HFFc6 (cell line): ENCODE measurements around the gene HTR3B. TPM values are rescaled to one million over a fixed set of nuclear protein-coding genes. Genes with fewer than 3 reads are reported as not detected.

Experiments
- DNase-seq: peaks from one replicate; pipeline ENCODE4 v3.0.0-alpha.2; 2018
- H3K27ac Mint-ChIP-seq: 2 replicates; pipeline ENCODE4 v1.8.0; 2020; ENCODE audit warnings: mild to moderate bottlenecking, mixed read lengths
- H3K27me3 Mint-ChIP-seq: 2 replicates; pipeline ENCODE4 v1.8.0; 2021; ENCODE audit warnings: mild to moderate bottlenecking, moderate library complexity, mixed read lengths; ENCODE audit not compliant: insufficient read depth
- H3K36me3 Mint-ChIP-seq: 2 replicates; pipeline ENCODE4 v1.8.0; 2021; ENCODE audit warnings: low read depth, mixed read lengths
- H3K4me1 Mint-ChIP-seq: 2 replicates; pipeline ENCODE4 v1.8.0; 2020; ENCODE audit warnings: low read depth, mixed read lengths
- H3K4me3 Mint-ChIP-seq: 2 replicates; pipeline ENCODE4 v1.8.0; 2020; ENCODE audit warnings: mild to moderate bottlenecking, moderate library complexity, mixed read lengths
- H3K9me3 Mint-ChIP-seq: 2 replicates; pipeline ENCODE4 v1.8.0; 2020; ENCODE audit warnings: mild to moderate bottlenecking, mixed read lengths
- total RNA-seq, 6 experiments: library from RNA; stranded (reverse); fragmentation: NEBNext Ultra II Directional; extraction: Animal tissue kit (Norgen Biotek cat#: 25700); gene quantifications; 2 replicates in 1 of 6; 3 replicates in 5 of 6; pipeline ENCODE4 v1.2.3, GENCODE V29; 2021
- TF ChIP-seq, protein P1 (sequence below): fragments of 200-600 bp; sonication (generic); IDR thresholded peaks from 2 replicates; pipeline ENCODE4 v1.5.0; 2021; ENCODE audit warnings: antibody characterized with exemption, mild to moderate bottlenecking

The HTR3B gene
- total RNA-seq, 6 experiments from 2014 or later, result not detected

- TF ChIP-seq, protein P1, sequence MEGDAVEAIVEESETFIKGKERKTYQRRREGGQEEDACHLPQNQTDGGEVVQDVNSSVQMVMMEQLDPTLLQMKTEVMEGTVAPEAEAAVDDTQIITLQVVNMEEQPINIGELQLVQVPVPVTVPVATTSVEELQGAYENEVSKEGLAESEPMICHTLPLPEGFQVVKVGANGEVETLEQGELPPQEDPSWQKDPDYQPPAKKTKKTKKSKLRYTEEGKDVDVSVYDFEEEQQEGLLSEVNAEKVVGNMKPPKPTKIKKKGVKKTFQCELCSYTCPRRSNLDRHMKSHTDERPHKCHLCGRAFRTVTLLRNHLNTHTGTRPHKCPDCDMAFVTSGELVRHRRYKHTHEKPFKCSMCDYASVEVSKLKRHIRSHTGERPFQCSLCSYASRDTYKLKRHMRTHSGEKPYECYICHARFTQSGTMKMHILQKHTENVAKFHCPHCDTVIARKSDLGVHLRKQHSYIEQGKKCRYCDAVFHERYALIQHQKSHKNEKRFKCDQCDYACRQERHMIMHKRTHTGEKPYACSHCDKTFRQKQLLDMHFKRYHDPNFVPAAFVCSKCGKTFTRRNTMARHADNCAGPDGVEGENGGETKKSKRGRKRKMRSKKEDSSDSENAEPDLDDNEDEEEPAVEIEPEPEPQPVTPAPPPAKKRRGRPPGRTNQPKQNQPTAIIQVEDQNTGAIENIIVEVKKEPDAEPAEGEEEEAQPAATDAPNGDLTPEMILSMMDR, result no peak
- Mint-ChIP-seq H3K36me3 (no peaks in the 10 kb centered on the region), H3K27ac (no peak overlapping the region), H3K9me3 (no peaks in the 10 kb centered on the region), H3K4me1 (no peaks in the 10 kb centered on the region), H3K4me3 (no peak overlapping the region), H3K27me3 (peaks cover 18% of the 10 kb centered on the region)
- DNase-seq, result no peak
Observed at GRCh38 chr11:113951537-113951936, 46.9 kb downstream of the HTR3B start.

GRCh38 chr11:113952070-113952469 lies 47.5 kb downstream of the HTR3B start:
- H3K4me3 Mint-ChIP-seq, result no peak overlapping the region
- H3K9me3 Mint-ChIP-seq, result no peaks in the 10 kb centered on the region
- TF ChIP-seq, protein P1, result no peak
- DNase-seq, result no peak
- no peaks in the 10 kb centered on the region for H3K36me3 Mint-ChIP-seq
- no peaks in the 10 kb centered on the region for H3K4me1 Mint-ChIP-seq
- no peak overlapping the region for H3K27ac Mint-ChIP-seq
- peaks cover 18% of the 10 kb centered on the region for H3K27me3 Mint-ChIP-seq

DNA sequence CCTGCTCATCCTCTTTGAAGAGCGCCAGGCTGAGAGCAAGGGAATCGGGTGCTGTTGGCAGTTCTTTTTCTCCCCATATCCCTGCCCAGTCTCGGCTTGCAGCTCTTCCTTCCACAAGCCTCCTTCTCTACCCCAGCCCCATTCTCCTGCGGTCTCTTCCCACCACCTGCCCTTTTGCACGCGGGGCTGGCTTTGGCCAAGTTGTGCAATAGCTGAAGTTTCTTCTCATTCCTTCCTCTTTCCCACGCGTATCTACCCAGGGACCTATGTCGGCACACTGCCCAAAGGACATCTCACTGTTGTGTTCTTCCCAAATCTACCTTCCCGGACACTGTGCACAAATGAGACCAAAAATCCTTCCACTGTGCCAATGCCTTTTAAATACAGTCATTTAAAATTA lies 48.0 kb downstream of the HTR3B start:
- no peak overlapping the region for H3K27ac Mint-ChIP-seq
- H3K4me3 Mint-ChIP-seq, result no peak overlapping the region
- H3K9me3 Mint-ChIP-seq, result no peaks in the 10 kb centered on the region
- DNase-seq, result no peak
- H3K36me3 Mint-ChIP-seq, result no peaks in the 10 kb centered on the region
- TF ChIP-seq, protein P1, result no peak
- H3K4me1 Mint-ChIP-seq, result no peaks in the 10 kb centered on the region
- peaks cover 23% of the 10 kb centered on the region for H3K27me3 Mint-ChIP-seq

- no peak for DNase-seq
- H3K9me3 Mint-ChIP-seq, result no peaks in the 10 kb centered on the region
- H3K36me3 Mint-ChIP-seq, result no peaks in the 10 kb centered on the region
- no peak overlapping the region for H3K27ac Mint-ChIP-seq
- TF ChIP-seq, protein P1, result no peak
- H3K27me3 Mint-ChIP-seq, result peaks cover 25% of the 10 kb centered on the region
- H3K4me3 Mint-ChIP-seq, result no peak overlapping the region
- H3K4me1 Mint-ChIP-seq, result no peaks in the 10 kb centered on the region
Observed at GRCh38 chr11:113954235-113954634, 49.6 kb downstream of the HTR3B start.

GRCh38 chr11:113956986-113957385 lies 52.4 kb downstream of the HTR3B start:
- H3K27me3 Mint-ChIP-seq, result peaks cover 15% of the 10 kb centered on the region
- H3K36me3 Mint-ChIP-seq, result no peaks in the 10 kb centered on the region

More at GRCh38 chr11:113956986-113957385, 52.4 kb downstream of the HTR3B start:
- Mint-ChIP-seq H3K9me3 (no peaks in the 10 kb centered on the region), H3K4me1 (no peaks in the 10 kb centered on the region), H3K27ac (no peak overlapping the region), H3K4me3 (no peak overlapping the region)
- TF ChIP-seq, protein P1, result no peak
- no peak for DNase-seq
